Stimulated activated CD8-positive, alpha-beta memory T cell treated with anti-CD3 and anti-CD28 coated beads, Interleukin-12 subunit alpha, Interleukin-12 subunit beta, amount 100 ng/mL, for 4 hours (primary cell): ENCODE measurements around the gene TPD52L1.

Experiments
- DNase-seq: peaks from one replicate; pipeline ENCODE4 v3.0.0-alpha.2; 2020; ENCODE audit warnings: low read depth

TPD52L1 gene

GRCh38 chr6:125208625-125209249 lies 55.2 kb downstream of the TPD52L1 start:
- DNase-seq = no peak

GRCh38 chr6:125210667-125211066 lies 57.1 kb downstream of the TPD52L1 start:
- no peak for DNase-seq

- no peak for DNase-seq
These were observed 57.8 kb downstream of the TPD52L1 start for GRCh38 chr6:125211352-125211751.

GRCh38 chr6:125212377-125212776 lies 58.8 kb downstream of the TPD52L1 start:
- no peak for DNase-seq

GRCh38 chr6:125213939-125214338 lies 60.4 kb downstream of the TPD52L1 start:
- no peak for DNase-seq

- no peak for DNase-seq
These were observed 61.8 kb downstream of the TPD52L1 start for GRCh38 chr6:125215252-125215819.

GRCh38 chr6:125216015-125216414 lies 62.4 kb downstream of the TPD52L1 start:
- no peak for DNase-seq

- DNase-seq = no peak
These were observed 63.8 kb downstream of the TPD52L1 start for GRCh38 chr6:125217369-125217768.

- no peak for DNase-seq
These were observed 64.4 kb downstream of the TPD52L1 start for GRCh38 chr6:125217992-125218391.

GRCh38 chr6:125219361-125219895 lies 65.9 kb downstream of the TPD52L1 start:
- no peak for DNase-seq

GRCh38 chr6:125220712-125221111 lies 67.1 kb downstream of the TPD52L1 start:
- DNase-seq = no peak

GRCh38 chr6:125222531-125223455 lies 69.2 kb downstream of the TPD52L1 start:
- DNase-seq = no peak

GRCh38 chr6:125224231-125224861 lies 70.8 kb downstream of the TPD52L1 start:
- no peak for DNase-seq

GRCh38 chr6:125227244-125227643 lies 73.7 kb downstream of the TPD52L1 start:
- no peak for DNase-seq

GRCh38 chr6:125228981-125229479 lies 75.5 kb downstream of the TPD52L1 start:
- no peak for DNase-seq

- no peak for DNase-seq
These were observed 77.1 kb downstream of the TPD52L1 start for GRCh38 chr6:125230674-125231073.

GRCh38 chr6:125231133-125231532 lies 77.6 kb downstream of the TPD52L1 start:
- DNase-seq = no peak

GRCh38 chr6:125231574-125232343 lies 78.2 kb downstream of the TPD52L1 start:
- no peak for DNase-seq

GRCh38 chr6:125232466-125232865 lies 78.9 kb downstream of the TPD52L1 start:
- no peak for DNase-seq

- DNase-seq = no peak
These were observed 79.6 kb downstream of the TPD52L1 start for GRCh38 chr6:125233202-125233601.
